Esophagus squamous epithelium (tissue), 4 donors: Measurements from ENCODE around the gene ARHGAP26.

Source experiments
- CTCF ChIP-seq, 6 experiments: fragments of 450-650 bp in 4 of 6; fragments of 200-600 bp in 2 of 6; sonication (generic) in 2 of 6; IDR thresholded peaks; one replicate each; pipeline ENCODE4 v1.5.1; 2016 to 2019; ENCODE audit warnings: antibody characterized with exemption in 6 of 6, mild to moderate bottlenecking in 4 of 6, moderate library complexity in 4 of 6
- POLR2A ChIP-seq, 4 donors: fragments of 450-650 bp; IDR thresholded peaks; one replicate each; pipeline ENCODE4 v1.6.1; 2017; ENCODE audit warnings: antibody characterized with exemption in 4 of 4, mild to moderate bottlenecking in 4 of 4, moderate library complexity in 3 of 4

- TF ChIP-seq CTCF (IDR thresholded peaks at IDR 0.05): no peak
- TF ChIP-seq POLR2A (IDR thresholded peaks at IDR 0.05): no peak
Observed at GRCh38 chr5:142736247-142736632, 33.9 kb upstream of the ARHGAP26 start.
